HG02885 (cell line): Measurements from ENCODE around the gene ANKRD65.
"Not testable (repeated sequence)": the region's sequence is repeated elsewhere in the genome, so short reads cannot be mapped to it uniquely, and the experiment has no call there.

Experiments used
- ATAC-seq: cut with Tn5 transposase; IDR thresholded peaks from one replicate; pipeline ENCODE4 v1.9.1; 2021; ENCODE audit warnings: mild to moderate bottlenecking; ENCODE audit not compliant: unreplicated experiment, poor library complexity

Gene ANKRD65

GRCh38 chr1:1418464-1419362, 2.4 kb downstream of the ANKRD65 start:
- ATAC-seq = no peak

DNA sequence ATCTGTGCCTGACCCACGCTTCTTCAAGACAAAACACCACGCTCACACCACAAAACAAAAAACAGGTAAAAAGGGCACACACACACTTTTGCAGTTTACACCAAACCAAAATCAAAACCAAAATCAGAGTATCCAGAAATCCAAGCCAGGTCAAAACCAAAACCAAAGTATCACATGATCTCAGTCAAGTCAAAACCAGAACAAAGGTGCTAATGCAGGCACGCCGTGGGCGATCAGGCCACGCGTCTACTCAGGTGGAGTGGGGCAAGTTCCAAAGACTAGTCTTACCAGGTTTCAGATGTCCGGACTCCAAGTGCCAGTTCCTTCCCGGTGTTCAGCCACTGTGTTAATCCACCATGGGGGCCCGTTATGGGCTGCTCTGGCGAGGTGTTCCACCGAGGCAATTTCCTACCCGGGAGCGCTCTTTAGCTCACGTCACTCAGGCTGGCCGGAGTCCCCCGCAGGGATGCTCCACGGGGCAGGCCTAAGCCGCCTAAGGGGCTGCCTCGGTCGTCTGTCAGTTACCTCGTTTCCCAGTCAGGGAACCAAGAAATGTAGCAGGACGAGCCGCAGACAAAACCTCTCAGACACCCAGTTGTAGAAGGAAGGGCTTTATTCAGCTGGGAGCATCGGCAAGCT, 3.1 kb downstream of the ANKRD65 start:
- ATAC-seq = not testable (repeated sequence)

GRCh38 chr1:1417396-1417795, 3.7 kb downstream of the ANKRD65 start:
- ATAC-seq = not testable (repeated sequence)

DNA sequence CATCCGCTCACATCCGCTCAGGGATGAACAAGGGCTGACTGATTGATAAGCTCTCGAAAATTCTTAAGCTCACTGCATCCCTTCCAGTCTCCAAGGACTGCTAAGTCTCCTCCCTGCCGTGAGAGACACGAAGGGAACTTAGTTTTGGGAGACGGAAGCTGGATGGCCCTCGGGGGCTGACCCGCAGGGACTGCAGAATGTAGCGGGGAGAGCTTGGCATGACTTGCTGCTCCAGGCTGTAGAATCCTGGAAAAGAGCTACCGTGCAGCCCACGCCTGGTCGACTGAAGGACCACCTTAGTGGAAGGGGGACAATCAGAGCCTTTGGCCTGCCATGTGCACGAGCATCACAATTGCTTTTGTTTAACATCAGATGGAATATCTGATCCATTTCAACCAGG, 5.3 kb downstream of the ANKRD65 start:
- ATAC-seq = no peak

GRCh38 chr1:1412311-1412902, 8.7 kb downstream of the ANKRD65 start:
- not testable (repeated sequence) for ATAC-seq

- no peak for ATAC-seq
Observed at GRCh38 chr1:1411626-1412025, 9.4 kb downstream of the ANKRD65 start.

DNA sequence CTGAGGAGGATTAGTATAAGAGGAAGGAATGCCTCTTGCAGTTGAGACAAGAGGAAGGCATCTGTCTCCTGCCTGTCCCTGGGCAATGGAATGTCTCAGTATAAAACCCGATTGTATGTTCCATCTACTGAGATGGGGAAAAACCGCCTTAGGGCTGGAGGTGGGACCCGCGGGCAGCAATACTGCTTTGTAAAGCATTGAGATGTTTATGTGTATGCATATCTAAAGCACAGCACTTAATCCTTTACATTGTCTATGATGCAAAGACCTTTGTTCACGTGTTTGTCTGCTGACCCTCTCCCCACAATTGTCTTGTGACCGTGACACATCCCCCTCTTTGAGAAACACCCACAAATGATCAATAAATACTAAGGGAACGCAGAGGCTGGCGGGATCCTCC, 10.8 kb downstream of the ANKRD65 start:
- ATAC-seq = not testable (repeated sequence)

DNA sequence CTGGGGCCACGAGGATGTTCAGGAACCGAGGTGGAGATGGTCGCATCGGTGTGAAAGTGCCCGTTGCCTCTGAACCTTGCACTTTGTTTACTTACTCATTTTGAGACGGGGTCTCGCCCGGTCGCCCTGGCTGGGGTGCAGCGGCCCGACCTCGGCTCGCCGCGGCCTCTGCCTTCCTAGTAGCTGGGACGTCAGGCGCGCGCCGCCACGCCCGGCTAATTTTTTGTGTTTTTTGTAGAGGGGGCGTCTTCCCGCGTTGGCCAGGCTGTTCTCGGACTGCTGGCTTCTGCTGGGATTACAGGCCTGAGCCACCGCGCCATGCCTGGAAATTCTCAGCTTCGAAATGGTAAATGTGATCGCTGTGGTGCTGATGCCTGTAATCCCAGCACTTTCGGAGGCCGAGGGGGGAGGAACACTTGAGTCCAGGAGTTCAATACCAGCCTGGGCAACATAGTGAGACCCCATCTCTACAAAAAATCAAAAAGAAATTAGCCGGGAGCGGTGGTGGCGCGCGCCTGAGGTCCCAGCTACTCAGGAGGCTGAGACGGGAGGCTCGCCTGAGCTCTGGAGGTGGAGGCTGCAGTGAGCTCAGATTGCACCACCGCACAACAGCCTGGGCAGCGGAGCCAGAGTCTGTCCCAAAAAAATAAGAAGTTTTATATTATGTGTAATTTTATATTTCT, 13.3 kb downstream of the ANKRD65 start:
- peak; percentile 28 for ATAC-seq

- ATAC-seq = peak; percentile 95
Observed at GRCh38 chr1:1406821-1407635, 14.0 kb downstream of the ANKRD65 start, which contains the start of gene MRPL20. MRPL20 (minus strand) TSS chr1:1407293; CDS start chr1:1407217, 76 bp downstream.

DNA sequence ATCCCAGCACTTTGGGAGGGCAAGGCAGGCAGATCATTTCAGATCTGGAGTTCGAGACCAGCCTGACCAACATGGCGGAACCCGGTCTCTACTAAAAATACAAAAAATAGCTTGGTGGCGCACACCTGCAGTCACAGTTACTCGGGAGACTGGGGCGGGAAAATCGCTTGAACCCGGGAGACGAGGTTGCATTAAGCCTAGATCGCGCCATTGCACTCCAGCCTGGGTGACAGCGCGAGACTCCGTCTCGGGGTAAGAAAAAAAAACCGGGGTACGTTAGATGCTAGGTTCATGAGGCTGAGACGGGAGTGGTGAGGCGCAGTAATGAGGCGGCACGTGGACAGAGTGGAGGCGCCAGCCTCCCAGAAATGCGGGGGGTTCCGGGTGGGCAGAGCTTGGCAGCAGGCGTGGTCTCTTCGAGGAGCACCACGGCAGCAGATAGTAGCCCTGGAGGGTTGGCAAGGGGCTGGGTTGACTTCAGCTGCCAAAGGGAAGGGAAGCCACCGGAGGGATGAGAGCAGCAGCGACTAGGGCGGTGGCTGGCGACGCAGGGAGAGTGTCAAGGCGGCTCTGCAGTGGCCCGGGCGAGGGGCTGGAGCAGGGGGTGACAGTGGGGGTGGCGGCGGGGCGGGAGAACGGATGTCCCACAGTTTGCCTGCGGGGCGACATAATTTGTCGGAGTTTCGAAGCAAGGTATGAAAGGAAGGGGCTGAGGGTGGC, 14.8 kb downstream of the ANKRD65 start:
- ATAC-seq = peak; percentile 8

- ATAC-seq = no peak
Observed at GRCh38 chr1:1403653-1404052, 17.4 kb downstream of the ANKRD65 start.

DNA sequence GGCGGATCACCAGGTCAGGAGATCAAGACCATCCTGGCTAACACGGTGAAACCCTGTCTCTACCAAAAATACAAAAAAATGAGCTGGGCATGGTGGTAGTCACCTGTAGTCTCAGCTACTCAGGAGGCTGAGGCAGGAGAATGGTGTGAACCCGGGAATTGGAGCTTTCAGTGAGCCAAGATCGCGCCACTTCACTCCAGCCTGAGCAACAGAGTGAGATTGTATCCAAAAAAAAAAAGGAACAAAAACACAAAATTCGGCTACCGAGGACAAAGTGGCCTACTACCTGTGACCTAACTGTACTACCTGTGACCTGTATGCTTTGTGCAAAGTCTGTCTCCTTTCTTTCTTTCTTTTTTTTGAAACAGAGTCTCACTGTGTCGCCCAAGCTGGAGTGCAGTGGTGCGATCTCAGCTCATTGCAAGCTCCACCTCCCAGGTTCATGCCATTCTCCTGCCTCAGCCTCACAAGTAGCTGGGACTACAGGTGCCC, 18.1 kb downstream of the ANKRD65 start:
- ATAC-seq = not testable (repeated sequence)

- no peak for ATAC-seq
Observed at GRCh38 chr1:1402072-1402900, 18.8 kb downstream of the ANKRD65 start.

- ATAC-seq = no peak
Observed at GRCh38 chr1:1401457-1402010, 19.5 kb downstream of the ANKRD65 start.

GRCh38 chr1:1400576-1401456, 20.3 kb downstream of the ANKRD65 start:
- no peak for ATAC-seq

DNA sequence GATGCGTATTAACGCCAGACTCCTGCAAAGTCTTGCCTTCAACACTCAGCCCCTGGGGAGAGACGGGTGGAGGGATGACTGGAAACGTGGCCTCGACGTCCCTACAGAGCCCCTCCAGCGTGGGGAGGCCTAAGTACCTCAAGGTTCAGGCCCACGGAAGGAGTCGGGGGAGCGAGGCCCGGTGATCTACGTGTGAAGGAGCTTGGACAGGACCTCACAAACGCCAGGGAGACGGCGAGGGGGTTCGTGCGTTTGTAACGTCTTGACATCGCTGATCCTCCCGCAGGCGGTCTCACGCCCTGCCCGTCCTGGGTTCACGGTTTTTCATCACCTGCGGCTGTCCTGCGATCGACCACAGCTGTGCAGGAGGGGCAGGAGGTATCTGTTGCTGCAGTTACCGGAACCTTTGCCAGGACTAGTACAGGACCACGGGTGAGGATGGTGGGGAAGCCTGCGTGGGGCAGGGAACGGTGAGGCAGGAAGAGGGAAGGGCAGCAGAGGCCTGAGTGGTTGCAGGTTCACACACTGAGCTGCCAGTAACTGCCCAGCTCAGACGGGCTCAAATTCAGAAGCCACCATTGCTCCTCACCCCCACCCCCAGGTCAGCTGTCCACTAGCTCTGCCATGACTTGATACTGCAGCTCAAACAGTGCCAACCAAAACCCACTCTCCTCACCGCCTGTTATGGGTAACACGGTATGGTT, 21.1 kb downstream of the ANKRD65 start:
- ATAC-seq = no peak
